Neural progenitor cell (in vitro differentiated cells): ENCODE results near the gene UNC80. TPM values are rescaled to one million over a fixed set of nuclear protein-coding genes. Genes with fewer than 3 reads are reported as not detected.

Experiments used
- DNase-seq: peaks from one replicate; pipeline ENCODE4 v3.0.0-alpha.2; 2016; ENCODE audit warnings: low spot score
- H2AFZ ChIP-seq: fragments of 200-600 bp; sonication (generic); replicated peaks from 2 replicates; pipeline ENCODE4 v1.6.1; 2016; ENCODE audit warnings: antibody characterized with exemption
- H3F3A ChIP-seq: fragments of 200-600 bp; sonication (generic); 2 replicates; pipeline ENCODE4 v1.6.1; 2016; ENCODE audit warnings: antibody characterized with exemption, low read depth
- H3K27ac ChIP-seq: fragments of 200-600 bp; sonication (generic); 2 replicates; pipeline ENCODE4 v1.5.1; 2016; ENCODE audit warnings: mild to moderate bottlenecking
- H3K27me3 ChIP-seq: fragments of 200-600 bp; sonication (generic); 2 replicates; pipeline ENCODE4 v1.6.1; 2016; ENCODE audit warnings: mild to moderate bottlenecking, moderate library complexity
- H3K36me3 ChIP-seq: fragments of 200-600 bp; sonication (generic); 2 replicates; pipeline ENCODE4 v1.5.1; 2016
- H3K4me1 ChIP-seq: fragments of 200-600 bp; sonication (generic); 2 replicates; pipeline ENCODE4 v1.6.1; 2016; ENCODE audit warnings: mixed run types
- H3K4me2 ChIP-seq: fragments of 200-600 bp; sonication (generic); 2 replicates; pipeline ENCODE4 v1.6.1; 2016
- H3K4me3 ChIP-seq: fragments of 200-600 bp; sonication (generic); 2 replicates; pipeline ENCODE4 v1.5.1; 2016
- H3K79me2 ChIP-seq: fragments of 200-600 bp; sonication (generic); 2 replicates; pipeline ENCODE4 v1.6.1; 2016; ENCODE audit warnings: low read depth
- H3K9ac ChIP-seq: fragments of 200-600 bp; sonication (generic); 2 replicates; pipeline ENCODE4 v1.6.1; 2016
- H3K9me3 ChIP-seq: fragments of 200-600 bp; sonication (generic); 2 replicates; pipeline ENCODE4 v1.5.1; 2016; ENCODE audit warnings: low read depth
- H4K20me1 ChIP-seq: fragments of 200-600 bp; sonication (generic); 2 replicates; pipeline ENCODE4 v1.6.1; 2016; ENCODE audit warnings: low read depth
- H3K27ac Mint-ChIP-seq: 3 replicates; pipeline ENCODE4 v1.8.0; 2021; ENCODE audit warnings: mixed read lengths
- H3K27me3 Mint-ChIP-seq: 2 replicates; pipeline ENCODE4 v1.8.0; 2022; ENCODE audit warnings: low read depth, mild to moderate bottlenecking, inconsistent platforms, moderate library complexity, mixed read lengths; ENCODE audit not compliant: insufficient read depth
- H3K36me3 Mint-ChIP-seq: 3 replicates; pipeline ENCODE4 v1.8.0; 2021; ENCODE audit warnings: mixed read lengths
- H3K4me1 Mint-ChIP-seq: 3 replicates; pipeline ENCODE4 v1.8.0; 2021; ENCODE audit warnings: mixed read lengths
- H3K4me3 Mint-ChIP-seq: 3 replicates; pipeline ENCODE4 v1.8.0; 2021; ENCODE audit warnings: mild to moderate bottlenecking, moderate library complexity, mixed read lengths
- H3K9me3 Mint-ChIP-seq: 3 replicates; pipeline ENCODE4 v1.8.0; 2020; ENCODE audit warnings: mixed read lengths
- CTCF ChIP-seq: fragments of 200-600 bp; sonication (generic); IDR thresholded peaks from 2 replicates; pipeline ENCODE4 v1.5.1; 2017; ENCODE audit warnings: antibody characterized with exemption, mild to moderate bottlenecking
- EZH2 ChIP-seq: fragments of 200-600 bp; sonication (generic); IDR thresholded peaks from 2 replicates; pipeline ENCODE4 v1.6.1; 2017; ENCODE audit warnings: antibody characterized with exemption, mild to moderate bottlenecking, moderate library complexity
- EZH2phosphoT487 ChIP-seq: fragments of 200-600 bp; sonication (generic); IDR thresholded peaks from 2 replicates; pipeline ENCODE4 v1.6.1; 2017; ENCODE audit warnings: antibody characterized with exemption
- total RNA-seq: library from RNA; depleted of rRNA; stranded (reverse); fragments of >200 nt; gene quantifications from 2 replicates; pipeline ENCODE4 v1.2.3, GENCODE V29; 2015; ENCODE audit warnings: low replicate concordance

UNC80 gene
- total RNA-seq, 1 donor from 2014 or later = 1.9 TPM

GRCh38 chr2:209985874-209986273 lies 214.2 kb downstream of the UNC80 start:
- Histone ChIP-seq H3K4me1 (peaks cover 5% of the 10 kb centered on the region), H3K36me3 (no peaks in the 10 kb centered on the region), H3K4me2 (no peak overlapping the region), H3K27me3 (no peaks in the 10 kb centered on the region), H3K9ac (no peak overlapping the region), H3K27ac (no peak overlapping the region), H3K4me3 (no peak overlapping the region), H3F3A (no peaks in the 10 kb centered on the region), H3K79me2 (no peaks in the 10 kb centered on the region), H2AFZ (peak overlapping the region; percentile 20), H4K20me1 (no peaks in the 10 kb centered on the region), H3K9me3 (no peaks in the 10 kb centered on the region)
- TF ChIP-seq EZH2 = no peak
- no peaks in the 10 kb centered on the region for H3K36me3 Mint-ChIP-seq
- DNase-seq = no peak
- H3K9me3 Mint-ChIP-seq = no peaks in the 10 kb centered on the region
- H3K4me3 Mint-ChIP-seq = no peak overlapping the region
- no peak overlapping the region for H3K27ac Mint-ChIP-seq
- H3K4me1 Mint-ChIP-seq = no peaks in the 10 kb centered on the region
- H3K27me3 Mint-ChIP-seq = no peaks in the 10 kb centered on the region

- peak overlapping the region; percentile 20 for H2AFZ ChIP-seq
Observed at GRCh38 chr2:209986415-209986814, 214.8 kb downstream of the UNC80 start.

GRCh38 chr2:209988010-209988409 lies 216.4 kb downstream of the UNC80 start:
- Histone ChIP-seq H3K9me3 (no peaks in the 10 kb centered on the region), H3F3A (no peaks in the 10 kb centered on the region), H3K36me3 (no peaks in the 10 kb centered on the region), H3K27ac (no peak overlapping the region), H3K79me2 (no peaks in the 10 kb centered on the region), H3K9ac (no peak overlapping the region), H3K4me2 (no peak overlapping the region), H2AFZ (no peak overlapping the region), H3K27me3 (no peaks in the 10 kb centered on the region), H3K4me3 (no peak overlapping the region), H3K4me1 (peaks cover 5% of the 10 kb centered on the region), H4K20me1 (no peaks in the 10 kb centered on the region)
- H3K27me3 Mint-ChIP-seq = no peaks in the 10 kb centered on the region
- no peak for DNase-seq
- no peak for TF ChIP-seq EZH2
- no peak for TF ChIP-seq CTCF
- no peak for TF ChIP-seq EZH2phosphoT487
- no peaks in the 10 kb centered on the region for H3K9me3 Mint-ChIP-seq
- no peaks in the 10 kb centered on the region for H3K36me3 Mint-ChIP-seq
- no peak overlapping the region for H3K4me3 Mint-ChIP-seq
- no peaks in the 10 kb centered on the region for H3K4me1 Mint-ChIP-seq
- no peak overlapping the region for H3K27ac Mint-ChIP-seq

More at GRCh38 chr2:209986415-209986814, 214.8 kb downstream of the UNC80 start:
- H3K27me3 Mint-ChIP-seq = no peaks in the 10 kb centered on the region
- Histone ChIP-seq H3K27me3 (no peaks in the 10 kb centered on the region), H3K9ac (no peak overlapping the region), H3K4me1 (peaks cover 5% of the 10 kb centered on the region), H3F3A (no peaks in the 10 kb centered on the region), H3K27ac (no peak overlapping the region), H3K79me2 (no peaks in the 10 kb centered on the region), H3K4me3 (no peak overlapping the region), H3K36me3 (no peaks in the 10 kb centered on the region), H4K20me1 (no peaks in the 10 kb centered on the region), H3K4me2 (no peak overlapping the region), H3K9me3 (no peaks in the 10 kb centered on the region)
- TF ChIP-seq CTCF (no peak), EZH2phosphoT487 (no peak), EZH2 (no peak)
- no peak overlapping the region for H3K4me3 Mint-ChIP-seq
- no peaks in the 10 kb centered on the region for H3K36me3 Mint-ChIP-seq
- H3K9me3 Mint-ChIP-seq = no peaks in the 10 kb centered on the region
- no peaks in the 10 kb centered on the region for H3K4me1 Mint-ChIP-seq
- no peak for DNase-seq
- no peak overlapping the region for H3K27ac Mint-ChIP-seq

- no peaks in the 10 kb centered on the region for H3K36me3 Mint-ChIP-seq
- Histone ChIP-seq H4K20me1 (no peaks in the 10 kb centered on the region), H3K4me2 (no peak overlapping the region), H3K79me2 (no peaks in the 10 kb centered on the region), H3K27me3 (no peaks in the 10 kb centered on the region), H2AFZ (no peak overlapping the region), H3F3A (no peaks in the 10 kb centered on the region), H3K4me3 (no peak overlapping the region), H3K27ac (no peak overlapping the region), H3K36me3 (no peaks in the 10 kb centered on the region), H3K9me3 (no peaks in the 10 kb centered on the region), H3K9ac (no peak overlapping the region), H3K4me1 (peaks cover 4% of the 10 kb centered on the region)
- H3K27me3 Mint-ChIP-seq = no peaks in the 10 kb centered on the region
- TF ChIP-seq CTCF (no peak), EZH2phosphoT487 (no peak), EZH2 (no peak)
- no peak overlapping the region for H3K27ac Mint-ChIP-seq
- no peak overlapping the region for H3K4me3 Mint-ChIP-seq
- DNase-seq = no peak
- no peaks in the 10 kb centered on the region for H3K4me1 Mint-ChIP-seq
- no peaks in the 10 kb centered on the region for H3K9me3 Mint-ChIP-seq
Observed at GRCh38 chr2:209990838-209991237, 219.2 kb downstream of the UNC80 start.
